ENCODE data around the gene SLC22A5.

DNA sequence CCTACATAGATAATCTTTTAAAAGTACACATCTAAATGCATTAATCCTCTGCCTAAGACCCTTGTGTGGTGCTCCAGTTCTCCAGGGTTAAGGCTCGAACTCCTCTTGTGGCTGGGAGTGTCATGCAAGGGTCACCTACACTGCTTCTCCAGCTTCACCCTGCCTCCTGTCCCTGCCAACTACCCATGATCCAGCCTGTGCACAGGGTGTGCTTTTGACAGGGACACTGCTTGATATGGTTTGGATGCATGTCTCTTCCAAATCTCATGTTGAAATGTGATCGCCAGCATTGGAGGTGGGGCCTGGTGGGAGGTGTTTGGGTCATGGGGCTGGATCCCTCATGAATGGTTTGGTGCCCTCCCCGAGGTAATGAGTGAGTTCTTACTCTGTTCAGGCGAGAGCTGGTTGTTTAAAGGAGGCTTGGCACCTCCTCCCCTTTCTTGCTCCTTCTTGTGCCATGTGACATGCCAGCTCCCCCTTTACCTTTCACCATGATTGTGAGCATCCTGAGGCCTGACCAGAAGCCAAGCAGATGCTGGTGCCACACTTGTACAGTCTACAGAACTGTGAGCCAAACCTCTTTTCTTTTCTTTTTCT lies 48.5 kb downstream of the SLC22A5 start:
- no peak for TF ChIP-seq POLR2A (IDR thresholded peaks at IDR 0.05; ENCODE audit: low read length)
- no peak for TF ChIP-seq GATA1 (IDR thresholded peaks at IDR 0.05; ENCODE audit: low read depth, low read length)

All from erythroblast (primary cell).